ENCODE measurements around the gene TBC1D20.

TBC1D20 gene

DNA sequence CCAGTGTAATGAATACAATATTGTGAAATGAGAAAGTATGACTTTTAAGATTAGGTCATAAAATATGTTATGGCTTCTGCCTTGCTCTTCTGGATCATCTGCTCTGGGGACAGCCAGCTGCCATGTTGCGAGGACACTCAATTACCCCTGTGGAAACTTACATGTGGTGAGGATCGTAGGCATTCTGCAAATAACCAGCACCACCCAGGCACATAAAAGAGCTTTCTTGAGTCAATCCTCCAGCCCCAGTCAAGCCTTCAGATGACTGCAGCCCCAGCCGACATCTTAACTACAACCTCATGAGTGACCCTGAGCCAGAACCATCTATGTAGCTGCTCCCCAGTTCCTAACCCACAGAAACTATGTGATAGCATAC is 58.8 kb downstream of the TBC1D20 start:
- Histone ChIP-seq H3K4me1 (no peaks in the 10 kb centered on the region; the same call in 1 of the 2 replicates), H3K36me3 (no peaks in the 10 kb centered on the region), H3K4me3 (ENCODE audit: low read depth, low read length) (no peak overlapping the region), H3K9me3 (no peaks in the 10 kb centered on the region), H3K27me3 (no peaks in the 10 kb centered on the region)
- no peak for DNase-seq
- TF ChIP-seq, protein P1, sequence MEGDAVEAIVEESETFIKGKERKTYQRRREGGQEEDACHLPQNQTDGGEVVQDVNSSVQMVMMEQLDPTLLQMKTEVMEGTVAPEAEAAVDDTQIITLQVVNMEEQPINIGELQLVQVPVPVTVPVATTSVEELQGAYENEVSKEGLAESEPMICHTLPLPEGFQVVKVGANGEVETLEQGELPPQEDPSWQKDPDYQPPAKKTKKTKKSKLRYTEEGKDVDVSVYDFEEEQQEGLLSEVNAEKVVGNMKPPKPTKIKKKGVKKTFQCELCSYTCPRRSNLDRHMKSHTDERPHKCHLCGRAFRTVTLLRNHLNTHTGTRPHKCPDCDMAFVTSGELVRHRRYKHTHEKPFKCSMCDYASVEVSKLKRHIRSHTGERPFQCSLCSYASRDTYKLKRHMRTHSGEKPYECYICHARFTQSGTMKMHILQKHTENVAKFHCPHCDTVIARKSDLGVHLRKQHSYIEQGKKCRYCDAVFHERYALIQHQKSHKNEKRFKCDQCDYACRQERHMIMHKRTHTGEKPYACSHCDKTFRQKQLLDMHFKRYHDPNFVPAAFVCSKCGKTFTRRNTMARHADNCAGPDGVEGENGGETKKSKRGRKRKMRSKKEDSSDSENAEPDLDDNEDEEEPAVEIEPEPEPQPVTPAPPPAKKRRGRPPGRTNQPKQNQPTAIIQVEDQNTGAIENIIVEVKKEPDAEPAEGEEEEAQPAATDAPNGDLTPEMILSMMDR (IDR thresholded peaks at IDR 0.05; ENCODE audit: low read depth, low read length) = no peak

- no peak for DNase-seq
- Histone ChIP-seq H3K9me3 (no peaks in the 10 kb centered on the region), H3K4me3 (ENCODE audit: low read depth, low read length) (no peak overlapping the region), H3K27me3 (no peaks in the 10 kb centered on the region), H3K4me1 (no peaks in the 10 kb centered on the region; the same call in 1 of the 2 replicates), H3K36me3 (no peaks in the 10 kb centered on the region)
- TF ChIP-seq, protein P1 (IDR thresholded peaks at IDR 0.05; ENCODE audit: low read depth, low read length) = no peak
Observed at GRCh38 chr20:402898-403581, 59.3 kb downstream of the TBC1D20 start.

GRCh38 chr20:402496-402885 is 59.8 kb downstream of the TBC1D20 start:
- H3K4me3 ChIP-seq (ENCODE audit: low read depth, low read length) = no peak overlapping the region
- H3K9me3 ChIP-seq = no peaks in the 10 kb centered on the region
- H3K4me1 ChIP-seq = no peaks in the 10 kb centered on the region; the same call in 1 of the 2 replicates
- H3K36me3 ChIP-seq = no peaks in the 10 kb centered on the region
- DNase-seq = no peak
- TF ChIP-seq, protein P1 (IDR thresholded peaks at IDR 0.05; ENCODE audit: low read depth, low read length) = no peak
- H3K27me3 ChIP-seq = no peaks in the 10 kb centered on the region

GRCh38 chr20:401682-402495 is 60.4 kb downstream of the TBC1D20 start:
- TF ChIP-seq, protein P1 (IDR thresholded peaks at IDR 0.05; ENCODE audit: low read depth, low read length) = no peak
- Histone ChIP-seq H3K36me3 (no peaks in the 10 kb centered on the region; the same call in 1 of the 2 replicates), H3K27me3 (no peaks in the 10 kb centered on the region), H3K4me1 (no peaks in the 10 kb centered on the region; the same call in 1 of the 2 replicates), H3K9me3 (no peaks in the 10 kb centered on the region), H3K4me3 (ENCODE audit: low read depth, low read length) (no peak overlapping the region)
- no peak for DNase-seq

- no peak overlapping the region for H3K4me3 ChIP-seq (ENCODE audit: low read depth, low read length)
- no peaks in the 10 kb centered on the region for H3K9me3 ChIP-seq
- no peaks in the 10 kb centered on the region for H3K27me3 ChIP-seq
- H3K4me1 ChIP-seq = no peaks in the 10 kb centered on the region; the same call in 1 of the 2 replicates
- no peak for DNase-seq
- TF ChIP-seq, protein P1 (IDR thresholded peaks at IDR 0.05; ENCODE audit: low read depth, low read length) = no peak
- H3K36me3 ChIP-seq = no peaks in the 10 kb centered on the region; the same call in 1 of the 2 replicates
Observed at GRCh38 chr20:400454-401275, 61.7 kb downstream of the TBC1D20 start.

Data from BE2C (cell line).